Prostate gland (tissue), 2 donors: ENCODE results near the gene PRAMEF25.
"Not testable (repeated sequence)": the region's sequence is repeated elsewhere in the genome, so short reads cannot be mapped to it uniquely, and the experiment has no call there.

Experiments
- POLR2A ChIP-seq: fragments of 450-650 bp; IDR thresholded peaks from one replicate; pipeline ENCODE4 v1.6.1; 2016; ENCODE audit warnings: antibody characterized with exemption, mild to moderate bottlenecking
- POLR2AphosphoS5 ChIP-seq: sonication (generic); formaldehyde crosslinking; IDR thresholded peaks from one replicate; pipeline ENCODE4 v1.6.1; 2017; ENCODE audit warnings: antibody characterized with exemption
- TF ChIP-seq, protein P1 (sequence below), 4 experiments: fragments of 200-600 bp in 2 of 4; fragments of 450-650 bp in 2 of 4; sonication (generic) in 2 of 4; IDR thresholded peaks; 1 replicate in 3 of 4; 2 replicates in 1 of 4; pipeline ENCODE4 v1.5.1; 2016 to 2019; ENCODE audit warnings: antibody characterized with exemption in 4 of 4, mild to moderate bottlenecking in 2 of 4, moderate library complexity in 2 of 4

DNA sequence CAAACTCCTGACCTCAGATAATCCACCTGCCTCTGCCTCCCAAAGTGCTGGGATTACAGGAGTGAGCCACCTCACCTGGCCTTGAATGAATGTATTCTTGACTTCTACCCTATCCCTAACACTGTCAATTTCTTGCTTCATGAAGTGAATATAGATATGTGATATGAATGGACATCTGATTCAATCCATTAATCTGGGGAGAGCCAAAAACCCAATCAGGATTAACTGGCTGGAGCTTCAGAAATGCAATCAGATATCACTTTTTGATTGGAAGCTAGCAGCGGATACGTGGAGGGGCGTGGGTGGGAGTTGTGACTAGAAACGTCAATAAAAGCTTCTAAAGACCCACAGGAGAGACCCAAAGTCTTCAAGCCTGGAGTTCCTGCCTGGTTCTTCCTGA, at the start of gene PRAMEF25:
- TF ChIP-seq, protein P1, sequence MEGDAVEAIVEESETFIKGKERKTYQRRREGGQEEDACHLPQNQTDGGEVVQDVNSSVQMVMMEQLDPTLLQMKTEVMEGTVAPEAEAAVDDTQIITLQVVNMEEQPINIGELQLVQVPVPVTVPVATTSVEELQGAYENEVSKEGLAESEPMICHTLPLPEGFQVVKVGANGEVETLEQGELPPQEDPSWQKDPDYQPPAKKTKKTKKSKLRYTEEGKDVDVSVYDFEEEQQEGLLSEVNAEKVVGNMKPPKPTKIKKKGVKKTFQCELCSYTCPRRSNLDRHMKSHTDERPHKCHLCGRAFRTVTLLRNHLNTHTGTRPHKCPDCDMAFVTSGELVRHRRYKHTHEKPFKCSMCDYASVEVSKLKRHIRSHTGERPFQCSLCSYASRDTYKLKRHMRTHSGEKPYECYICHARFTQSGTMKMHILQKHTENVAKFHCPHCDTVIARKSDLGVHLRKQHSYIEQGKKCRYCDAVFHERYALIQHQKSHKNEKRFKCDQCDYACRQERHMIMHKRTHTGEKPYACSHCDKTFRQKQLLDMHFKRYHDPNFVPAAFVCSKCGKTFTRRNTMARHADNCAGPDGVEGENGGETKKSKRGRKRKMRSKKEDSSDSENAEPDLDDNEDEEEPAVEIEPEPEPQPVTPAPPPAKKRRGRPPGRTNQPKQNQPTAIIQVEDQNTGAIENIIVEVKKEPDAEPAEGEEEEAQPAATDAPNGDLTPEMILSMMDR (IDR thresholded peaks at IDR 0.05) = not testable (repeated sequence)
- TF ChIP-seq POLR2A, POLR2AphosphoS5: not testable (repeated sequence)
